Measurements from ENCODE around the gene LRP8.

LRP8 gene

GRCh38 chr1:53350853-53351767 is 23.2 kb upstream of the LRP8 start:
- DNase-seq (ENCODE audit: insufficient read length, low spot score) (no peak), FAIRE-seq (no peak)
- TF ChIP-seq PAX5 (IDR thresholded peaks at IDR 0.05; ENCODE audit: insufficient read depth, low read length, severe bottlenecking): no peak

DNA sequence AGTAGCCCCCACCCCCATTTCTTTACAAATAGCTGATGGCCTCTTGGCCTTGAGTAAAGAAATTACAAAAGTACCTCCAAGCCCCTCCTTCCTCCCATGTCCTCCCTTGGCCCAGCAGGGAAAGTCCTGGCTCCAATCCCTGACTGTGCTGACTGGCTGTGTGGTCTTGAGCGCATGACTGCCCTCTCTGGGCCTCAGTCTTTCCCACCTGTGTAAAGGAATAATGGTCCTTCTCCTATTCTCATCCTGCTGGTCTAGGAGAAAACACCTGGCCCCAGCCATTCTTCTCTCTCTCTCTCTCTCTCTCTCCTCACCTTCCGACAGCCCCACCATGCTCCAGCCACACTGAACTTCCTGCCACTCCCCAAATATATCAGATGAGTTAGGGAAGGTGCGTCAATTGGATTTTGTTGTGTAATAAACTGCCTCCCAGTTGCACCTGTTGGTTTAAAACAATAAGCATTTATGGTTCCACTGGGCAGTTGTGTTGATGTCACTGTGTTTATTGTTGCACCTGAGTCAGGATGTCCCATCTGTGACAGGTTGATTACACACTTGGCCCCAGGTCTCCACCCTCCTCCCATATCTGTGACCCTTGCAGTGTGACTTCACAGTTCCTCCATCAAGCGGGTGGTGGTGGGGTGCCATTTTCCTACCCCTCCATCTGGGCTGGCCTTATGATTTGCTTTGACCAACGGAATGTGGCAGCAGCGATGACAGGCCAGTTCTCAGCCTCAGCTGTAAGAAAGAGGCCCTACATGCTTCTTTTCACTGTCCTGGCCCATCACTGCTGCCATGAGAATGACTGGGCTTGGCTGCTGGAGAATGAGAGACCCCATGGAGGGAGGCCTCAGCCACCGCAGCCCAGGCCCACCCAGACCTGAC is 22.3 kb upstream of the LRP8 start:
- FAIRE-seq: peak; percentile 5
- no peak for DNase-seq (ENCODE audit: insufficient read length, low spot score)
- no peak for TF ChIP-seq POLR2AphosphoS5 (IDR thresholded peaks at IDR 0.05; ENCODE audit: low read depth, low read length)
- no peak for TF ChIP-seq SPI1 (IDR thresholded peaks at IDR 0.05; ENCODE audit: low read depth, low read length)

- TF ChIP-seq PAX5 (IDR thresholded peaks at IDR 0.05; ENCODE audit: insufficient read depth, low read length, severe bottlenecking): no peak
- TF ChIP-seq POLR2AphosphoS5 (IDR thresholded peaks at IDR 0.05; ENCODE audit: low read depth, low read length): no peak
- no peak for TF ChIP-seq SPI1 (IDR thresholded peaks at IDR 0.05; ENCODE audit: low read depth, low read length)
- no peak for TF ChIP-seq TAF1 (IDR thresholded peaks at IDR 0.05; ENCODE audit: low read depth, low read length)
- TF ChIP-seq POU2F2 (IDR thresholded peaks at IDR 0.05; ENCODE audit: low read depth, low read length): no peak
- no peak for TF ChIP-seq POLR2A (IDR thresholded peaks at IDR 0.05; ENCODE audit: low read depth, low read length)
- DNase-seq (ENCODE audit: insufficient read length, low spot score): no peak
- FAIRE-seq: no peak
Measured at GRCh38 chr1:53349369-53349835, 21.5 kb upstream of the LRP8 start.

- FAIRE-seq (no peak), DNase-seq (ENCODE audit: insufficient read length, low spot score) (no peak)
- no peak for TF ChIP-seq POLR2A (IDR thresholded peaks at IDR 0.05; ENCODE audit: low read depth, low read length)
- no peak for TF ChIP-seq POU2F2 (IDR thresholded peaks at IDR 0.05; ENCODE audit: low read depth, low read length)
- no peak for TF ChIP-seq SPI1 (IDR thresholded peaks at IDR 0.05; ENCODE audit: low read depth, low read length)
- TF ChIP-seq PAX5 (IDR thresholded peaks at IDR 0.05; ENCODE audit: insufficient read depth, low read length, severe bottlenecking): no peak
- no peak for TF ChIP-seq TAF1 (IDR thresholded peaks at IDR 0.05; ENCODE audit: low read depth, low read length)
- no peak for TF ChIP-seq POLR2AphosphoS5 (IDR thresholded peaks at IDR 0.05; ENCODE audit: low read depth, low read length)
Measured at GRCh38 chr1:53348486-53349368, 20.9 kb upstream of the LRP8 start.

DNA sequence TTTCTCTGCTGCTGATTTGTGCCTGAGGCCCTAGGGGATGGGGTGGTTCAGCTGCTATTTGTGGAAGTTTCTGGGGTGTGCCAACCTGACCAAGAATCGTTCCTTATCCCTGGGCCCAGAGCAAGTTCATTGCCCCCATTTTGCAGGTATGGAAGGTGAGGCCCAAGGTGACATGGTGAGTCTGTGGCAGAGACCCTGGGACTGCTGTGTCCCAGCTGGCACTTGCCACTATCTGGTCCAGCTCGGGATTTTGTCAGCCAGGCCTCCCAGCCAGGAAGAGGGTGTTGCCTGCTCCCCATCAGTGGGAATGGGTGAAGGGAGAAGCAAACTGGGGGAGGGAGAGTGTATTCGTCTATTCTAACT is 18.9 kb upstream of the LRP8 start:
- DNase-seq (ENCODE audit: insufficient read length, low spot score) (no peak), FAIRE-seq (no peak)
- no peak for TF ChIP-seq POLR2A (IDR thresholded peaks at IDR 0.05; ENCODE audit: low read depth, low read length)
- no peak for TF ChIP-seq TAF1 (IDR thresholded peaks at IDR 0.05; ENCODE audit: low read depth, low read length)
- TF ChIP-seq POU2F2 (IDR thresholded peaks at IDR 0.05; ENCODE audit: low read depth, low read length): no peak
- TF ChIP-seq SPI1 (IDR thresholded peaks at IDR 0.05; ENCODE audit: low read depth, low read length): no peak
- TF ChIP-seq PAX5 (IDR thresholded peaks at IDR 0.05; ENCODE audit: insufficient read depth, low read length, severe bottlenecking): no peak
- no peak for TF ChIP-seq POLR2AphosphoS5 (IDR thresholded peaks at IDR 0.05; ENCODE audit: low read depth, low read length)

DNA sequence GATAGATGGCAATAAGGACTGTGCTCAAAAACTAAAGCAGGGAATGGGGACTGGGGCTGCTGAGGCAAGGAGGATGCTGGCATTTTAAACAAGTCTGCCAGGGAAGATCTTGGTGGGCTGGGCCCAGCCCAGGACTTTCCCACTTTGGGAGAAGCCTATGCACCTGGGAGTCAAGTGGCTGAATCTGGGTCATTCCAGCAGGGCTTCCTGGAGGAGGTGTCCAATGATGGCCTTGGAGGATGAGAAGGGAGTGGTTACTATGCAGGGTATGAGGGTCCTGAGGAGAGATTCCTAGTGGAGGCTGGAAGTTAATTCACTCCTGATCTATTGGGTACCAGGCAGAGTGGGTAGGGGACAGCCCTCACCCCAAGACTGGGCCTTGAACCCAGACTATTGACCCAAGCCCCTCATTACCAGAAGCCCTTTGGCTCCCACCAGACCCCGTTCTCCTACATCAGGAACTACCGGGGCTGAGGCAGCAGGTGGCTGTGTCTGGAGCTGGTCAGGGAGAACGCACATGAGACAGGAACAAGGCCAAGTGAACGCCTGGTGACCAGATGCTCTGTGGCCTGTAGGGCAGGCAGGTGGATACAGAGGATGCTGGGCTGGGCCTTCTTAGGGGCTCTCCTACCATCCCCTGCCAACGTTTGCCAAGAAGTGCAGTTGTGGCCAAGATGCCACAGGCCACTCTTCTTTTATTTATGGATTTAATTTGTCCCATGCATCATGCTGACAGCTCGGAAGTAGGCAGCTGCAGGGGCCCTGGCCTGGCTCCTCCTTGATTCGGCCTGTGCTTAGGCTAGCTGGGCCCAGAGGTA is 18.3 kb upstream of the LRP8 start:
- FAIRE-seq (peak; percentile 59), DNase-seq (ENCODE audit: insufficient read length, low spot score) (no peak)
- TF ChIP-seq POLR2AphosphoS5 (IDR thresholded peaks at IDR 0.05; ENCODE audit: low read depth, low read length) (no peak), PAX5 (IDR thresholded peaks at IDR 0.05; ENCODE audit: insufficient read depth, low read length, severe bottlenecking) (no peak), POLR2A (IDR thresholded peaks at IDR 0.05; ENCODE audit: low read depth, low read length) (no peak), SPI1 (IDR thresholded peaks at IDR 0.05; ENCODE audit: low read depth, low read length) (no peak), TAF1 (IDR thresholded peaks at IDR 0.05; ENCODE audit: low read depth, low read length) (no peak)

GRCh38 chr1:53344921-53345838 is 17.3 kb upstream of the LRP8 start:
- TF ChIP-seq SPI1 (IDR thresholded peaks at IDR 0.05; ENCODE audit: low read depth, low read length): peak; percentile 48
- TF ChIP-seq TAF1 (IDR thresholded peaks at IDR 0.05; ENCODE audit: low read depth, low read length): no peak
- TF ChIP-seq PAX5 (IDR thresholded peaks at IDR 0.05; ENCODE audit: insufficient read depth, low read length, severe bottlenecking): peak; percentile 12
- FAIRE-seq: peak; percentile 83
- peak; percentile 50 for DNase-seq (ENCODE audit: insufficient read length, low spot score)

Data from GM12891 (cell line).